ENCODE data around the gene FGF22.

GRCh38 chr19:646779-647565 lies 7.3 kb downstream of the FGF22 start:
- TF ChIP-seq SIN3A (IDR thresholded peaks at IDR 0.05; ENCODE audit: borderline replicate concordance, insufficient read depth, low read length) = no peak
- no peak; the same call in 1 of the 2 replicates for TF ChIP-seq POLR2AphosphoS5 (IDR thresholded peaks at IDR 0.05; ENCODE audit: low read depth, low read length)
- no peak for TF ChIP-seq REST (IDR thresholded peaks at IDR 0.05; ENCODE audit: insufficient read depth in 1 of 2, low read depth in 2 of 2, low read length in 2 of 2)
- no peak for TF ChIP-seq TAF1 (IDR thresholded peaks at IDR 0.05; ENCODE audit: borderline replicate concordance, insufficient read depth, low read length)
- TF ChIP-seq FOXP2 (optimal IDR thresholded peaks at IDR 0.05; ENCODE audit: borderline replicate concordance, extremely low read depth, extremely low read length, insufficient read depth) = no peak
